HG02571 (cell line): ENCODE data around the gene ARPC5L.
A peak's percentile ranks its signal among the peaks of the same experiment; 100 is the strongest.
"Not testable (repeated sequence)": the region's sequence is repeated elsewhere in the genome, so short reads cannot be mapped to it uniquely, and the experiment has no call there.

Source experiments
- ATAC-seq: cut with Tn5 transposase; IDR thresholded peaks from one replicate; pipeline ENCODE4 v1.9.1; 2021; ENCODE audit warnings: mild to moderate bottlenecking, moderate library complexity; ENCODE audit not compliant: unreplicated experiment

The ARPC5L gene

DNA sequence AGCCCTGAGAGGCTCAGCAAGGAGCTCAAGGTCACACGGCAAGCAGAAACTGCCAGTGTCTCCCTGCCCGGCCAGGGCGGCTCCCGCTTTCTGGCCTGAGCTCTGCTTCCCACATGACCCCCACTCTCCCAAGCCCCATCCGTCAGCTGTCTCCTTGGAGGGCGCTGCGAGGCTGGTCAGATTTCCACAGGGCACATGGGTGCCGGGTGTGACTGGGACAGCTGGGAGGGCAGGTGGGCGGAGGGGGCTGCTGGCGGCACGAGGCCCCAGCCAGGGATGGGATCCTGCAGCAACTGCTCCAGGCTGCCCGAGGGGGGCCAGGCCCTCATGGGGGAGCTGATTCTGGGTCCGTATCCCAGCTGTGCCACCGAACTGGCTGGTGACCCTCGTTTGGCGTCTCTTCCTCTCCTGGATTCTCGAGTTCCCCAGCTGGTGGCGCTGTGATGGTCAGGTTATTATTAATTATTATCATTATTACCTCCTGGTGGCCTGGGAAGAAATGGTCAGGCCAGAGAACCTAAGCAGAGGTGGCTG lies 21.6 kb upstream of the ARPC5L start:
- no peak for ATAC-seq

DNA sequence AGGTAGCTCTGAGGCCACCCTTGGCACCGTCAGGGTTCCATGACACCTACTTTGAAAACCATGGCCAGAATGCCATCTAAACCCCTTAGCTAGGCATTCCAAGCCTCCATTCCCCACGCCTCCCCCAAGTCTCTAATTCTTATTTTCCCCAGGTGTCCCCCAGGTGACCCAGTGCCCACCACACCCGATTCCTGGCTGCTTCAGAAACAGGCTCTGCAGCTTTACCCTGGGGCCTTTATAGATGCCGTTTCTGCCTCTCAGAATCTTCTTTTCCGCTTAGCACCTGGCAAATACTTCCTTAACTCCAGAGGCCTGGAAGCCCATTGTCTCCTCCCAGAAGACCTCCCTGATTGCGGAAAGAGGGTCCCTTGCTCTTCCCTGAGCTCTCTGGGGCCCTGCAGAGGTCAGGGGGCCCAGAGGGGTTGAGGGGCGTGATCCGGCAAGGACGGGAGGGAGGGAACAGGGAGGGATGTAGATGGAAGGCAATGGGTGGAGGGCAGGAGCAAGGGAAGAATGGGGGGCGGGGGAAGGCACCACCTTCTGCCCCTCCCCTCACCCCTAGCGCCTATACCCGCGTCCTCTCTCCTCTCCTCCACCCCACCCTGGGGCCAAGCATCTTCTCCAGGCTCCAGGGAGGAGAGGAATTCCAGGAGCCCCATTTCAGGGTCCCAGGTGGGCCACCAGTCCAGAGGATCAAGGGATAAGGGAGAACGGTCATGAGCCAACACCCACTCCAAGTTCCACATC lies 20.7 kb upstream of the ARPC5L start:
- no peak for ATAC-seq

DNA sequence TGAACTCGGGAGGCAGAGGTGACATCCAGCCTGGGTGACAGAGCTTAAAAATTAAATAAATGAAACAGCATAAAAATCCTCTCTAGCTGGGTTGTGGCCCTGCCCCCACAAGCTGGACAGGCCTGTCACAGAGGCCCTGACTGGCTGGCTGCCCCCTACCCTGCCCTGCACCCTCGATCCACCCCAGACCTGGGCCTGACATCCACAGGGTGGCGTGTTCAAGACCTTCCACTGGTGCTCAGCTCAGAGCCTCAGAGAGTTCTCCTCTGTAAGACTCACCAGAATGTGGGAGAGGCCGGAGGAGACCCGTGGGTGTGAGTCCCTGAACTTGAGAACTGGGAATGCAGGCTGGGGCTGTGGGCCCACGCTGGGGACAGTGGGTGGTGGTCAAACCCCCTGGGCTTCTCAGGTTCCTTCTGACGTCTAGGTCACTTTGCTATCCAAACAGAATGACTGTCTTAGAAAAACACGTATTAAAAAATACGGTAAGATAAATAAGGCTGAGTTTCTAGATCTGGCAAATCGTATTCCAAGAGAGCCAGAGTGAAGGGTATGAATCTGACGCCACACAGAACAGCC lies 18.4 kb upstream of the ARPC5L start:
- ATAC-seq = no peak

DNA sequence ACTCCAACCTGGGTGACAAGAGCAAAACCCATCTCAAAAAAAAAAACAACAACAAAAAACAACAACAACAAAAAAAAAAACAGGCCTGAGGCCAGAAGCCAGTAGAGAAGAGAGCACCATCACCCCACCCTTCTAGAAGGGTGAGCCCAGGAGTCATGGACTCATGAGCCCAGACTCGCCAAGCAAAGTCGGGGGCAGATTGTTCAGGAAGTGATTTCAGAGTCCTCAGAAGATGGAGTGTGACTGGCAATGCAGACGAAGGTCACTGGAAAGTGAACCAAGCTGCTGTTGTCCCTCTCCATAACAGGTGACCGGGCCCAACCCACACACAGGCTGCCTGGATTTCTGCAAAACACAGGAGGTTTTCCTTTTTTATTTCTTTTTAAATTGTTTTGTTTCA lies 17.6 kb upstream of the ARPC5L start:
- ATAC-seq = no peak

DNA sequence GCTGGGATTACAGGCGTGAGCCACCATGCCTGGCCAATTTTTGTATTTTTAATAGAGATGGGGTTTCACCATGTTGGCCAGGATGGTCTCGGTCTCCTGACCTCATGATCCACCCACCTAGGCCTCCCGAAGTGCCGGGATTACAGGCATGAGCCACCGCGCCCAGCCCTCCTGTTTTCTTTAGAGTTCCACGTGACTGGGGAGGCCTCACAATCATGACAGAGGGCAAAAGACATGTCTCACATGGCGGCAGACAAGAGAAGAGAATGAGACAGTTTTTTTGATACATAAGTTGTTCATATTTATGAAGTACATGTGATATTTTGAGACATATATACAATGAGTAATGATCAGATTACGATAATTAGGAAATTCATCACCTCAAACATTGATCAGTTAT lies 15.5 kb upstream of the ARPC5L start:
- not testable (repeated sequence) for ATAC-seq

DNA sequence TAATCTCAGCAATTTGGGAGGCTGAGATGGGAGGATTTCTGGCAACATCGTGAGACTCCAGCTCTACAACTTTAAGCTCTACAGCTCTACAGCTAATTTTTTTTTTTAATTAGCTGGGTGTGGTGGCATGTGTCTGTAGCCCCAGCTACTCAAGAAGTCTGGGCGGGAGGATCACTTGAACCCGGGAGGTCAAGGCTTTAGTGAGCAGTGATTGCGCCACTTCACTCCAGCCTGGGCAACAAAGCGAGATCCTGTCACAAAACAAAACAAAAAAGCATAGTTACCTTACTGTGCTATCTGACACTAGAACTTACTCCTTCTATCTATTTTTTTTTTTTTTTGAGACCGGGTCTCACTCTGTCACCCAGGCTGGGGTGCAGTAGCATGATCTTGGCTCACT lies 15.0 kb upstream of the ARPC5L start:
- ATAC-seq = no peak

DNA sequence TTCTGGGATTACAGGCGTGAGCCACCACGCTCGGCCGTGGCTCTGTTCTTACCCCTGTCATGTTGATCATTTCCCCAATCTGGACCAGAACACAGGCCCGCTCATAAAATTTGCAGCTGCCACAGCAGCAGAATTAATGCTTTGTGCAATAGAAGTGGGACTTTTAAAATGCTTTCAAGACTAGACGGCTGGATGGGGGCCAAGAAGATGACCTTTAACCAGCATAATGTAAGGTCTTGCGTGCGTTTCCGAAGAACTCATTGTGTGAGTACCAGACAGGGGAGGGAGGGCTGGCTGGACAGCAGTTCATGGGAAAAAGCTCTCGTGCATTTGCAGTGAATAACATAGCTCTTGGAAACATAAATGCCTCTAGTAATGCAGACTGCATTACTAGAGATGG lies 12.1 kb upstream of the ARPC5L start:
- ATAC-seq = no peak

DNA sequence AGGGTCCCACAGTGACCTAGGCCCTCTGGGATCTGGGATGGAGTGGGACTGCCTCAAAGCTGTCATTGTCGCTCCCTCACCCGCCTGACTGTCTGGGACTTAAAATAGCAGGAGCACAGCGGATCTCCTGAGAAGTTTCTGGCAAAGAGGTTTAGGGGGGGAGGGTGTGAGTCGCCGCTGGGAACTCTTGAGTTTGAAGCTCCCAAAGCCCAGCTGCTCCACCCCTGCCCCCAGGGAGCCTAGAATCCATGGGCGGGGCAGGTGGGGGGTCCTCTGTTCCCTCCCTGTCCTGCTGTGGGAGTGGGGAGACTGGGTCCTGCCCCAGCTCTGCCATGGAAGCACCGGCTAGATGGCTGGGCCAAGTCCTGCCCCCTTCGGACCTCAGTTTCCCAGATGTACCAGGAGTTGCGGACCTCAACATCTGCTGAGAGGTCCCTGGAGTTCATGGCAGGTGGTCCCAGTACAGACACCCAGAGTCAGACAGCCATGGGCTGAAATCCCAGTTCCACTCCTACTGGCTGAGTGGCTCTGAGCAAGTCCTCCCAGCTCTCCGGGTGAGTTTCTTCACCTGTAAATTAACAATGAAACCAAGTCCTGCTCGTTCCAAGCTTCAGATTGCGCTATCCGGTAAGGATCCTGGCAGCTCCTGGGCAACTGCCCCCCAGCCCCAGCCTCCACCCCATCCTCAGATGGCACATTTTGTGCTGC lies 9.7 kb upstream of the ARPC5L start:
- no peak for ATAC-seq

DNA sequence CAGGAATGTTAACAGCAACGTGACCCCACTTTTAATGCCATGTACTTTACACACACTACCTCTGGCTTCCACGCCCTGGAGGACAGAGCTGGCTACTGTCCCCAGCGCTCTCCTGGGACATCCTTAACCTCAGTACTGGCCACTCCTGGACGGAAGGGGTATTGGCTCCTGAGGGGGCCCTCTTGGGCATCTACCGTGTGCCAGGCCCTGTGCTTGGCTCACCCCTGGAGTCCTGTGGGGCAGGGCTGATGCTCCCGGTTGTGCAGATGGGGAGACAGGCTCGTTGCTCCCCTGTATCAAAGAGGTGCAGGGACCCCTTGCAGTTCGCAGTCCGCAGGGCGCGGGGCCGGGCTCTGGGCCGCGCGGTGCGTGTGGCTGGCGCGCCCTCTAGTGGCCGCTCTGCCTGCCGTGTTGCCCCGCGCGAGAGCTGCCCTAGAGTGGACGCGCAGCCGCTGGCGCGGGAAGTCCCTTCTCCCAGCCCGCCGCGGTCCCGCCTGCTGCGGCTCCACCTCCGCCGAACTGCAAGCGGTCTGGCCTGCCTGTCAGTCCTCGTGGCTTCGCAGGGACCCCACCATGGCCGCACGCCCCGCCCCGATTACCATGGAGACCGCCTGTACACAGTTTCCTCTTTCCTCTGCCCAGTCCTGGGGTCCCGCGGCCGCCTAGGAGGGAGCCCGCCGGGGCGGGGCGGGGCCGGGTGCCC lies 8.9 kb upstream of the ARPC5L start, which contains the start of gene WDR38:
WDR38 (plus strand) TSS at position 632 of the 703 bp plus-strand sequence. CDS start 72 bp downstream, outside the sequence.
- peak; percentile 65 for ATAC-seq

DNA sequence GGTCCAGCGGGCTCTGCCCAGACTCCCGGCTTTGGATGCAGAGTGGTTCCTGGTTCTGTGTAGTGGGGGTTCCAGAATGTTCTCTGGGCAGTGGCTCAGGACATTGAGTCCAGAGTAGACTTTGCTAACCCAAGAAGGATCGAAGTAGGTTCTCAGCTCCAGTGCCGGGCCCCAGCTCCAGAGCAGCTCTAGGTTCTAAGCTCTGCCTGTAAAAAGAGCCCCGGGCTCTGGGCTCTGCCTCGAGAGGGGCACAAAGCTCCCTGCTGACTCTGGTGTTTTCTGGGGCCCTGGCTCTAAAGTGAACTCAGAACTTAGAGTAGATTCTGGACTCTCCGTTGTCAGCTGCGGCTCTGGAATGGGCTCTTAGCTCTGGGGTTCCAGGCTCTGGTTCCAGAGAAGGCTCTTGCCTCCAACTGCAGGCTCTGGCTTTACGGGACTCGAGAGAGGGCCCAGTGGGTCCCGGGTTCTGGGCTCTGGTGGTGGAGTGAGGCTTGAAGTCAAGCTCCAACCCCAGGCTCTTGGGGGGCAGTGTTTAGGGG lies 8.3 kb upstream of the ARPC5L start:
- ATAC-seq = no peak

DNA sequence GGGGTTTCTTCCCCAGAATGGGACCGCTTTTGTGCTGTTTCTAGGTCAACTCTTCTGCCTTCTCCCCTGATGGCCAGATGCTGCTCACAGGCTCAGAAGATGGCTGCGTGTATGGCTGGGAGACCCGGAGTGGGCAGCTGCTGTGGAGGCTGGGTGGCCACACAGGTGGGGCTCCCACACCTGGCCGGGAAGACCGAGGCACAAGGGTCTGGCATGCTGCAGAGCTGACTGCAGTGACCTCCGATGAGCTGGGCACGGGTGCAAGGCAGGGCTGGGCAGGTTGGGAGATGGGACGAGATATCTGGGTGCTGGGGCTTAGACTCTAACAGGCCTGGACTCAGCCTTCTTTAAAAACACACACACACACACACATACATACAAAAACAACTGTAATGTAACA lies 7.8 kb upstream of the ARPC5L start:
- ATAC-seq = no peak

DNA sequence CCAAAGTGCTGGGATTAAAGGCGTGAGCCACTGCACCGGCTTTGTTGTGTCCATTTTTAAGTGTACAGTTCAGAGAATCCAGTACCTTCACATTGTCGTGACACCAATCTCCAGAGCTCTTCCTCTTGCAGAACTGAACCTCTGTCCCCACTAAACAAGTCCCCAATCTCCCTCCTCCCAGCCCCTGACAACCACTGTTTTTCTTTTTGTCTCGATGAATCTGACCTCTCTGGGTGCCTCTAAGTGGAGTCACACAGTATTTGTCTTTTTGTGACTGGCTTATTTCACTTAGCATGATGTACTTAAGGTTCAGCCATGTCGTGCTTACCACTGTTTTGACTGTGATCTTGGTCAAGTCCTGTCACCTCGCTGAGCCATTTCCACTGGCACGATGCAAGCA lies 7.1 kb upstream of the ARPC5L start:
- no peak for ATAC-seq

DNA sequence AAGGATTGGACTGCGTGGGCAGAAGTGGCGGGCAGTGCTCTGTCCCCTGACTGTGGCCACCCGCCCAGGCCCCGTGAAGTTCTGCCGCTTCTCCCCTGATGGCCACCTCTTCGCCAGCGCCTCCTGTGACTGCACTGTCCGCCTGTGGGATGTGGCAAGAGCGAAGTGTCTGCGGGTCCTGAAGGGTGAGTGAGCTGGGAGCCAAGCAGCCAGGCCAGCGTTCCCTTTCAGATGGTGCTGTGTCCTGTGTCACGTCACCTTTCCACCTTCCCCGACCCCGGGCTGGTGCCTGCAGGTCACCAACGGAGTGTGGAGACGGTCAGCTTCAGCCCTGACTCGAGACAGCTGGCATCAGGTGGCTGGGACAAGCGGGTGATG lies 6.4 kb upstream of the ARPC5L start:
- no peak for ATAC-seq

DNA sequence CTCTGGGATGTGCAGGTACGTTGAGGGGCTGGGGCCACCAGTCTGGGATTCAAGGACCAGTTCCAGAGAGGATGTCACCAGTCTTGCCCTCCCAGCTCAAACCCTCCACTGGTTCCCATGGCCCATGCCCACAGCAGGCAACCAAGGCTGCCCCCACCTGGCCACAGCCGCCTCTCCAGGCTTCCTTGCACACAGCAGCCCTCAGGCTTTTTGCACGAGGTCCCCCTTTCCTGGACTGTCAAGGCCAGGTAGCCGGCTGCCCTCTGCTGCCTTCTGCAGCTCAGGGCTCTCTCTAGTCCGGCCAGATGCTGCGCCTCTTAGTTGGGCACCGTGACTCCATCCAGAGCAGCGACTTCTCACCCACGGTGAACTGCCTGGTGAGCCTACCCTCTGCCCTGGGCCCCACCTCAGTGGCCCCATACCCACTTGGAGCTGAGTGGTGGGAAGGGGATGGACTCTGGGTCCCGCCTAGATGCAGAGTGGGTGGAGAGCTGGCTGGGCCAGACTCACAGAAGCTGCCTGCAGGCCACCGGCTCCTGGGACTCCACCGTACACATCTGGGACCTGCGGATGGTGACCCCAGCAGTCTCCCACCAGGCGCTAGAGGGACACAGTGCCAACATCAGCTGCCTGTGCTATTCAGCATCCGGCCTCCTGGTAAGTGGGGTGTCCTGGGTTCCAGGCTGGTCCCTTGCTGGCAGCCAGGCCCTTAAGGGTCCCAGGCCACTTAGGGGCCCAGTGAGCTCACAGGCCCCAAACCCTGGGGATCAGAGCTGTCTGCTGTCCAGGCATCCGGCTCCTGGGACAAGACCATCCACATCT lies 5.8 kb upstream of the ARPC5L start:
- no peak for ATAC-seq

DNA sequence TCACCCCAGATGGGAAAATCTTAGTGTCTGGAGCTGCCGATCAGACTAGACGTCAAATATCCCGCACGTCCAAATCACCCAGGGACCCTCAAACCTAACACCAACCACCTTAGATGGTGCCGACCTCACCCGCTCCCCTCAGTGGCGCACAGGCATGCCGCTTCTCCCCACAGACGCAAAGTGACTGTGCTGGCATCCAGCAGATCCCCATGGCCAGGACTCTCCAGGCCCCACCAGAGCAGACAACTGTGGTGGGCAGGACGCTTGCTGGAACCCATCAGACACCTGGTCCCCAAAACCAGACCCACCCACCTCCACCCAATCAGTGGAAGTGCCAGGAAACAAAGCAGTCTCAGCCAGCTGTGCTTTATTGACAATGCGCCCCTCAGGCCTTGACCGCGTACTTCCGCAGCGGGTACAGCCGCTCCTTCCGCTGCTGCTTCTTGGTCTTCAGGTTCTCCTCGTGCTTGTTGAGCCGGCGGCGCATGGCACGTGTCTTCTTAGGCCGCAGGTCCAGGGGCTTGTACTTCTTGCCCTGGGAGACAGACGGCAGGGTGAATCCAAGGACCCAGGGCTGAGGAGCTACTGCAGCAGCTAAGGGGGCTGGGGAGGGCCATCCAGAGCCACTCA lies 4.3 kb upstream of the ARPC5L start:
- no peak for ATAC-seq

DNA sequence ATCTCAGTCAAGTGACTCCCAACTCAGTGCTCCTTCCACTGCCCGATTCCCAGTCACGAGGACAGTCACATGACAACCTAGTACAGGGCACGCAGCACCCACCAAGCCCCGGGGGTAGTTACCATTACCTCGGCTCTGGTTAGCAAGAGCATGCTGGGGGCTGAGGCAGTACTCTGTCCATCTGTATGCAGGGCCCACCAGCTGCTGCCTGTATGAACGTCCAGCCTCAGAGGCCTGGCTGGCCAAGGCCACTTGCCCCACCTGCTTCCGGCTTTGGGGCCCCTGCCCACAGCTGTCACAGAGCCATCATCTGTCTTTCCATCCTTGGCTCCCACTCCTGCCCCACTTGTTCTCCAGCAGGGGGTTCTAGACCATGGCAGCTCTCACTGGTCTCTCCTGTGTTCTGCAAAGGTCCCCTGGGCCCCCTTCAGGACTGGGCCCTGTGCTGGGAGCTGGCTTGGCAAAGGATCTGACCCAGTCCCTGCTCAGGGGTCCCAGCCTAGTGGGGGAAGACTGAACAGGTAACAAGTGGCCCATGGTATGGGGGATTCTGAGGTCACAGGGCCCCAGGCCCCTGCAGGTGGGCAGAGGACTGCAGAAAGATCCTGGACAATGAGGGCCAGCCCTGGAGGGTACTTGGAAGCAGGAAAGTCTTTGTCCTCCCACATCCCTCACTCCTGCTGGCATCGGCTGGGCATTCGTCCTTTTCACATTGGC lies 3.4 kb upstream of the ARPC5L start:
- no peak for ATAC-seq

DNA sequence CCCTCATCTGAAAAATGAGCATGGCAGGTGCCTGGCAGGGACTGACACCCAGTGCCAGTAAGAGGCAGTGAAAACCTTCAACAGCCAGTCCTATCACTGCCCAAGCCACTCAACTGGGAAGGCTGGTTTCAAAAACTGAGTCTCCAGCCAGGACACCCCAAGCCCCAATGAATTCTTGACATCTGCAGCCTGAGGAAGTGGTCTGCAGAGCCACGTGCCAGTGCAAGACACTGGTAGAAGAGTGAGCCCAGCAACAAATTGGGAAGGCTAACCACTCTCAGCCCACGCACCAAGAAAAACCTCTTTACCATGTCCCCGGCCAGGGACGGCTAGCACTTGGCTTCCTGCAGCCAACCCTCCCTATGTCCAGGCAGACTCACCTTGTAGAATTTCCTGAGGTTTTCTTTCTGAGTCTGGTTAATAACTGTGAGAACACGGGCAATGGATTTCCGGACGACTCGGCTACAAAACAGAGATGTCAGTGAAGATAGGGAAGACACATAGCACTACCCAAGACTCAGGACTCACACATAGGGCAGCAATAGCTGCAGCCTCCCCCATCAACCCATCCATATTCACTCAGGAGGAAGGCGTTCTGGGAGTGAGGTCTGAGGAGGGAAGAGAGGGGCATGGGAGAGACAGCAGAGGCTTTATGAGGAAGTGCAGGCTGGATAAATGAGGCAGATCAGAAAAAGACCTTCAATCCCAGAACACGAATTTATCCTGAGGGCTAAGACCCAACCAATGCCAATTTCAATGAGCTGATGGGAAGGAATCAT lies 1.9 kb upstream of the ARPC5L start:
- ATAC-seq = no peak

DNA sequence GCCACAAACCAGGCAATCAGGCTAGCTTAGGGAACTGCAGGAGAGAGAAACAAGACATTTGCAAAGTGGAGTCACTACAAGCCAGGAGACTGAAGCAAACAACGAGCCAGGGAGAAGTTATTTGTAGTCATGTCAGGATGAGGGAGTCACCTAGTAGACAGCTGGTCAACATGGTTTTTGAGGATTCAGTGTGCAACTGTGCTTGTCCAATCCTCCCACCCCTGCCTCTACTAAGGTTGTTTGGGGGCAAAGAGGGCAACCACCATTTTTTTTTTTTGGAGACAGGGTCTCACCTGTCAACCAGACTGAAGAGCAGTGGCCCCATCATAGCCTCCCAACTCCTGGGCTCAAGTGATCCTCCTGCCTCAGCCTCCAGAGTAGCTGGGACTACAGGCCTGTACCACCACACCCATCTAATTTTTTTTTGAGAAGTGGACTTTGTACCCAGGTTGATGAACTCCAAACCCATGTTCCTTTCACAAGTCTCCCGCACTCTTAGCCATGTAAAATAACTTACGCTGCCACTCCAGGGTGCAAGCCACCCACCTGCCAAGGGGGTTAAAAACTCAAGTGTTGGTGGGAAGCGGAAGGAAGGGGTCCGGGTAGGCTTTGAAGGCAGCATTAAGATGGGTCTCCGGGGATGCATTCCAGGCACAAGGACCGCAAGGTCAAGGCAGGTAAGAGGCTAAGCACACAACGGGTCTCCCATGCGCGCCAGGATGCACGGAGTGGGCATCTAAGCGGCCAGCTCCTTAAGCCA lies 1.2 kb upstream of the ARPC5L start:
- ATAC-seq = no peak
